ENCODE data around the gene ARHGAP15.

ARHGAP15 gene

GRCh38 chr2:143697744-143698143 is 568.5 kb downstream of the ARHGAP15 start:
- H3K27me3 ChIP-seq (ENCODE audit: insufficient read depth, low read length), result no peaks in the 10 kb centered on the region
- no peak overlapping the region for H3K9ac ChIP-seq (ENCODE audit: low read length)
- H3K4me1 ChIP-seq (ENCODE audit: insufficient read depth, low read length, severe bottlenecking), result no peaks in the 10 kb centered on the region
- no peaks in the 10 kb centered on the region for H3K79me2 ChIP-seq (ENCODE audit: insufficient read depth, low read length)
- no peak overlapping the region for H3K4me2 ChIP-seq (ENCODE audit: low read length)
- peaks cover 11% of the 10 kb centered on the region; the same call in 1 of the 2 replicates for H3K36me3 ChIP-seq (ENCODE audit: insufficient read depth, low read length)
- TF ChIP-seq CTCF (IDR thresholded peaks at IDR 0.05; ENCODE audit: low read length), result no peak
- no peak for TF ChIP-seq EZH2 (IDR thresholded peaks at IDR 0.05; ENCODE audit: borderline replicate concordance, low read length)
- H3K9me2 ChIP-seq (ENCODE audit: low read depth, low read length), result no peaks in the 10 kb centered on the region
- no peaks in the 10 kb centered on the region for H3K9me3 ChIP-seq (ENCODE audit: low read length)
- no peak overlapping the region for H3K4me3 ChIP-seq (ENCODE audit: low read depth, low read length, poor library complexity, severe bottlenecking)
- no peak overlapping the region for H2AFZ ChIP-seq (ENCODE audit: low read length)
- no peaks in the 10 kb centered on the region for H3F3A ChIP-seq (ENCODE audit: insufficient read depth, low read length)
- no peak overlapping the region for H3K27ac ChIP-seq (ENCODE audit: low read depth, low read length, poor library complexity, severe bottlenecking)
- no peaks in the 10 kb centered on the region for H4K20me1 ChIP-seq (ENCODE audit: insufficient read depth, low read length)

- H3K36me3 ChIP-seq (ENCODE audit: insufficient read depth, low read length), result peaks cover 14% of the 10 kb centered on the region
- TF ChIP-seq EZH2 (IDR thresholded peaks at IDR 0.05; ENCODE audit: borderline replicate concordance, low read length), result no peak
- H3K4me2 ChIP-seq (ENCODE audit: low read length), result no peak overlapping the region
These were observed 569.1 kb downstream of the ARHGAP15 start for GRCh38 chr2:143698352-143698751.

GRCh38 chr2:143698888-143699570 is 569.8 kb downstream of the ARHGAP15 start:
- peaks cover 20% of the 10 kb centered on the region for H3K36me3 ChIP-seq (ENCODE audit: insufficient read depth, low read length)
- no peak overlapping the region for H2AFZ ChIP-seq (ENCODE audit: low read length)
- no peaks in the 10 kb centered on the region for H3K4me1 ChIP-seq (ENCODE audit: insufficient read depth, low read length, severe bottlenecking)
- TF ChIP-seq EZH2 (IDR thresholded peaks at IDR 0.05; ENCODE audit: borderline replicate concordance, low read length) (no peak), CTCF (IDR thresholded peaks at IDR 0.05; ENCODE audit: low read length) (no peak)
- H3F3A ChIP-seq (ENCODE audit: insufficient read depth, low read length), result no peaks in the 10 kb centered on the region
- no peak overlapping the region for H3K9ac ChIP-seq (ENCODE audit: low read length)
- no peak overlapping the region for H3K4me2 ChIP-seq (ENCODE audit: low read length)
- H3K27me3 ChIP-seq (ENCODE audit: insufficient read depth, low read length), result no peaks in the 10 kb centered on the region
- no peaks in the 10 kb centered on the region for H3K9me3 ChIP-seq (ENCODE audit: low read length)
- H3K27ac ChIP-seq (ENCODE audit: low read depth, low read length, poor library complexity, severe bottlenecking), result no peak overlapping the region
- no peak overlapping the region for H3K4me3 ChIP-seq (ENCODE audit: low read depth, low read length, poor library complexity, severe bottlenecking)
- H4K20me1 ChIP-seq (ENCODE audit: insufficient read depth, low read length), result no peaks in the 10 kb centered on the region
- H3K79me2 ChIP-seq (ENCODE audit: insufficient read depth, low read length), result no peaks in the 10 kb centered on the region
- no peaks in the 10 kb centered on the region for H3K9me2 ChIP-seq (ENCODE audit: low read depth, low read length)

More at GRCh38 chr2:143698352-143698751, 569.1 kb downstream of the ARHGAP15 start:
- no peak overlapping the region for H3K27ac ChIP-seq (ENCODE audit: low read depth, low read length, poor library complexity, severe bottlenecking)
- no peaks in the 10 kb centered on the region for H3K79me2 ChIP-seq (ENCODE audit: insufficient read depth, low read length)
- H3K9me2 ChIP-seq (ENCODE audit: low read depth, low read length), result no peaks in the 10 kb centered on the region
- no peaks in the 10 kb centered on the region for H3K4me1 ChIP-seq (ENCODE audit: insufficient read depth, low read length, severe bottlenecking)
- no peaks in the 10 kb centered on the region for H3K9me3 ChIP-seq (ENCODE audit: low read length)
- H3K9ac ChIP-seq (ENCODE audit: low read length), result no peak overlapping the region
- H3K27me3 ChIP-seq (ENCODE audit: insufficient read depth, low read length), result no peaks in the 10 kb centered on the region
- H2AFZ ChIP-seq (ENCODE audit: low read length), result no peak overlapping the region
- H3K4me3 ChIP-seq (ENCODE audit: low read depth, low read length, poor library complexity, severe bottlenecking), result no peak overlapping the region
- no peaks in the 10 kb centered on the region for H3F3A ChIP-seq (ENCODE audit: insufficient read depth, low read length)
- no peaks in the 10 kb centered on the region for H4K20me1 ChIP-seq (ENCODE audit: insufficient read depth, low read length)

- Histone ChIP-seq H3K79me2 (ENCODE audit: insufficient read depth, low read length) (no peaks in the 10 kb centered on the region), H3K27ac (ENCODE audit: low read depth, low read length, poor library complexity, severe bottlenecking) (no peak overlapping the region), H3K36me3 (ENCODE audit: insufficient read depth, low read length) (peaks cover 39% of the 10 kb centered on the region)
These were observed 571.6 kb downstream of the ARHGAP15 start for GRCh38 chr2:143700865-143701264.

More at GRCh38 chr2:143700865-143701264, 571.6 kb downstream of the ARHGAP15 start:
- Histone ChIP-seq H3K4me1 (ENCODE audit: insufficient read depth, low read length, severe bottlenecking) (no peaks in the 10 kb centered on the region), H2AFZ (ENCODE audit: low read length) (no peak overlapping the region), H3K4me3 (ENCODE audit: low read depth, low read length, poor library complexity, severe bottlenecking) (no peak overlapping the region), H3K9me2 (ENCODE audit: low read depth, low read length) (no peaks in the 10 kb centered on the region), H4K20me1 (ENCODE audit: insufficient read depth, low read length) (no peaks in the 10 kb centered on the region), H3K9ac (ENCODE audit: low read length) (no peak overlapping the region), H3F3A (ENCODE audit: insufficient read depth, low read length) (no peaks in the 10 kb centered on the region), H3K9me3 (ENCODE audit: low read length) (no peaks in the 10 kb centered on the region), H3K27me3 (ENCODE audit: insufficient read depth, low read length) (no peaks in the 10 kb centered on the region), H3K4me2 (ENCODE audit: low read length) (no peak overlapping the region)
- TF ChIP-seq EZH2 (IDR thresholded peaks at IDR 0.05; ENCODE audit: borderline replicate concordance, low read length) (no peak), CTCF (IDR thresholded peaks at IDR 0.05; ENCODE audit: low read length) (no peak)
